ENCODE measurements around the gene GNA14. TPM values are rescaled to one million over a fixed set of nuclear protein-coding genes. Genes with fewer than 3 reads are reported as not detected.

The GNA14 gene
- polyA plus RNA-seq, 4 donors = 0.89 to 3.8 (median 1.7) TPM; not detected in 1

- WGBS, 3 donors = 91 to 97% (median 95%) methylated on average over 5 of the region's 5 CpGs
- FAIRE-seq (no peak), DNase-seq (no peak)
- Histone ChIP-seq H3K4me1 (ENCODE audit: control insufficient read depth in 3 of 3, insufficient read depth in 2 of 3, low read depth in 1 of 3, low read length in 2 of 3) (peaks cover 0 to 8% (median 0%) of the 10 kb centered on the region in 3 donors), H3K27ac (ENCODE audit: low read depth in 1 of 3, low read length in 2 of 3) (no peak overlapping the region), H3K36me3 (ENCODE audit: control insufficient read depth in 3 of 3, insufficient read depth in 2 of 3, low read depth in 1 of 3, low read length in 3 of 3) (no peaks in the 10 kb centered on the region), H3K4me3 (ENCODE audit: low read depth in 1 of 3, low read length in 3 of 3) (no peak overlapping the region), H3K9me3 (ENCODE audit: control insufficient read depth in 2 of 2, insufficient read depth in 1 of 2, low read depth in 1 of 2, low read length in 1 of 2) (no peaks in the 10 kb centered on the region), H3K27me3 (ENCODE audit: control insufficient read depth in 3 of 3, insufficient read depth in 3 of 3, low read length in 3 of 3) (peaks cover 0 to 2% (median 0%) of the 10 kb centered on the region in 3 donors)
These were observed 115.5 kb downstream of the GNA14 start for GRCh38 chr9:77532607-77533006.

- FAIRE-seq = no peak
- Histone ChIP-seq H3K36me3 (ENCODE audit: control insufficient read depth in 3 of 3, insufficient read depth in 2 of 3, low read depth in 1 of 3, low read length in 3 of 3) (no peaks in the 10 kb centered on the region), H3K27me3 (ENCODE audit: control insufficient read depth in 3 of 3, insufficient read depth in 3 of 3, low read length in 3 of 3) (peaks cover 0 to 2% (median 0%) of the 10 kb centered on the region in 3 donors), H3K9me3 (ENCODE audit: control insufficient read depth in 2 of 2, insufficient read depth in 1 of 2, low read depth in 1 of 2, low read length in 1 of 2) (no peaks in the 10 kb centered on the region), H3K27ac (ENCODE audit: low read depth in 1 of 3, low read length in 2 of 3) (no peak overlapping the region), H3K4me3 (ENCODE audit: low read depth in 1 of 3, low read length in 3 of 3) (no peak overlapping the region), H3K4me1 (ENCODE audit: control insufficient read depth in 3 of 3, insufficient read depth in 2 of 3, low read depth in 1 of 3, low read length in 2 of 3) (peaks cover 0 to 8% (median 0%) of the 10 kb centered on the region in 3 donors)
- no peak for DNase-seq
- WGBS, 3 donors = 71 to 94% (median 83%) methylated on average over 4 of the region's 4 CpGs
These were observed 116.7 kb downstream of the GNA14 start for GRCh38 chr9:77531400-77531799.

GRCh38 chr9:77523891-77524290 lies 124.2 kb downstream of the GNA14 start:
- WGBS, 3 donors = 17 to 46% (median 30%) methylated on average over 2 of the region's 2 CpGs
- peak; percentile 73 to 74 for DNase-seq
- FAIRE-seq = peak; percentile 36

GRCh38 chr9:77521091-77521490 lies 127.0 kb downstream of the GNA14 start:
- DNase-seq (no peak), FAIRE-seq (no peak)
- H3K27ac ChIP-seq (ENCODE audit: low read depth in 1 of 3, low read length in 2 of 3) = no peak overlapping the region
- H3K27me3 ChIP-seq (ENCODE audit: control insufficient read depth in 3 of 3, insufficient read depth in 3 of 3, low read length in 3 of 3) = no peaks in the 10 kb centered on the region
- WGBS, 3 donors = 47 to 63% (median 60%) methylated on average over 3 of the region's 3 CpGs
- H3K36me3 ChIP-seq (ENCODE audit: control insufficient read depth in 3 of 3, insufficient read depth in 2 of 3, low read depth in 1 of 3, low read length in 3 of 3) = no peaks in the 10 kb centered on the region
- no peaks in the 10 kb centered on the region for H3K9me3 ChIP-seq (ENCODE audit: control insufficient read depth in 2 of 2, insufficient read depth in 1 of 2, low read depth in 1 of 2, low read length in 1 of 2)
- H3K4me1 ChIP-seq (ENCODE audit: control insufficient read depth in 3 of 3, insufficient read depth in 2 of 3, low read depth in 1 of 3, low read length in 2 of 3) = peaks cover 0 to 8% (median 2%) of the 10 kb centered on the region in 3 donors
- H3K4me3 ChIP-seq (ENCODE audit: low read depth in 1 of 3, low read length in 3 of 3) = no peak overlapping the region

More at GRCh38 chr9:77523891-77524290, 124.2 kb downstream of the GNA14 start:
- H3K27ac ChIP-seq (ENCODE audit: low read depth in 1 of 3, low read length in 2 of 3) = peak overlapping the region in 2 of 3 donors; percentile 16 to 48
- H3K36me3 ChIP-seq (ENCODE audit: control insufficient read depth in 3 of 3, insufficient read depth in 2 of 3, low read depth in 1 of 3, low read length in 3 of 3) = no peaks in the 10 kb centered on the region
- H3K9me3 ChIP-seq (ENCODE audit: control insufficient read depth in 2 of 2, insufficient read depth in 1 of 2, low read depth in 1 of 2, low read length in 1 of 2) = no peaks in the 10 kb centered on the region
- peaks cover 0 to 8% (median 2%) of the 10 kb centered on the region in 3 donors for H3K4me1 ChIP-seq (ENCODE audit: control insufficient read depth in 3 of 3, insufficient read depth in 2 of 3, low read depth in 1 of 3, low read length in 2 of 3)
- peaks cover 0 to 1% (median 0%) of the 10 kb centered on the region in 3 donors for H3K27me3 ChIP-seq (ENCODE audit: control insufficient read depth in 3 of 3, insufficient read depth in 3 of 3, low read length in 3 of 3)
- no peak overlapping the region for H3K4me3 ChIP-seq (ENCODE audit: low read depth in 1 of 3, low read length in 3 of 3)

GRCh38 chr9:77518688-77519087 lies 129.4 kb downstream of the GNA14 start:
- H3K4me3 ChIP-seq (ENCODE audit: low read depth in 1 of 3, low read length in 3 of 3) = no peak overlapping the region
- no peak overlapping the region for H3K27ac ChIP-seq (ENCODE audit: low read depth in 1 of 3, low read length in 2 of 3)
- DNase-seq = no peak
- FAIRE-seq = no peak
- H3K4me1 ChIP-seq (ENCODE audit: control insufficient read depth in 3 of 3, insufficient read depth in 2 of 3, low read depth in 1 of 3, low read length in 2 of 3) = peaks cover 0 to 7% (median 2%) of the 10 kb centered on the region in 3 donors
- H3K27me3 ChIP-seq (ENCODE audit: control insufficient read depth in 3 of 3, insufficient read depth in 3 of 3, low read length in 3 of 3) = no peaks in the 10 kb centered on the region
- H3K36me3 ChIP-seq (ENCODE audit: control insufficient read depth in 3 of 3, insufficient read depth in 2 of 3, low read depth in 1 of 3, low read length in 3 of 3) = no peaks in the 10 kb centered on the region
- H3K9me3 ChIP-seq (ENCODE audit: control insufficient read depth in 2 of 2, insufficient read depth in 1 of 2, low read depth in 1 of 2, low read length in 1 of 2) = no peaks in the 10 kb centered on the region
- 52 to 79% (median 61%) methylated on average over 1 of the region's 1 CpG for WGBS, 3 donors

GRCh38 chr9:77516781-77517180 lies 131.3 kb downstream of the GNA14 start:
- H3K36me3 ChIP-seq (ENCODE audit: control insufficient read depth in 3 of 3, insufficient read depth in 2 of 3, low read depth in 1 of 3, low read length in 3 of 3) = no peaks in the 10 kb centered on the region
- no peaks in the 10 kb centered on the region for H3K27me3 ChIP-seq (ENCODE audit: control insufficient read depth in 3 of 3, insufficient read depth in 3 of 3, low read length in 3 of 3)
- FAIRE-seq (no peak), DNase-seq (no peak)
- no peak overlapping the region for H3K27ac ChIP-seq (ENCODE audit: low read depth in 1 of 3, low read length in 2 of 3)
- H3K4me3 ChIP-seq (ENCODE audit: low read depth in 1 of 3, low read length in 3 of 3) = no peak overlapping the region
- no peaks in the 10 kb centered on the region for H3K9me3 ChIP-seq (ENCODE audit: control insufficient read depth in 2 of 2, insufficient read depth in 1 of 2, low read depth in 1 of 2, low read length in 1 of 2)
- H3K4me1 ChIP-seq (ENCODE audit: control insufficient read depth in 3 of 3, insufficient read depth in 2 of 3, low read depth in 1 of 3, low read length in 2 of 3) = no peaks in the 10 kb centered on the region
- WGBS, 3 donors = 61 to 66% (median 62%) methylated on average over 6 of the region's 6 CpGs

GRCh38 chr9:77514886-77515711 lies 133.0 kb downstream of the GNA14 start:
- FAIRE-seq (no peak), DNase-seq (no peak)
- H3K36me3 ChIP-seq (ENCODE audit: control insufficient read depth in 3 of 3, insufficient read depth in 2 of 3, low read depth in 1 of 3, low read length in 3 of 3) = no peaks in the 10 kb centered on the region
- H3K27ac ChIP-seq (ENCODE audit: low read depth in 1 of 3, low read length in 2 of 3) = peak overlapping the region in 1 of 3 donors; percentile 15
- WGBS, 3 donors = 51 to 77% (median 59%) methylated on average over 9 of the region's 9 CpGs
- no peaks in the 10 kb centered on the region for H3K9me3 ChIP-seq (ENCODE audit: control insufficient read depth in 2 of 2, insufficient read depth in 1 of 2, low read depth in 1 of 2, low read length in 1 of 2)
- no peak overlapping the region for H3K4me3 ChIP-seq (ENCODE audit: low read depth in 1 of 3, low read length in 3 of 3)
- H3K27me3 ChIP-seq (ENCODE audit: control insufficient read depth in 3 of 3, insufficient read depth in 3 of 3, low read length in 3 of 3) = no peaks in the 10 kb centered on the region
- no peaks in the 10 kb centered on the region for H3K4me1 ChIP-seq (ENCODE audit: control insufficient read depth in 3 of 3, insufficient read depth in 2 of 3, low read depth in 1 of 3, low read length in 2 of 3)

GRCh38 chr9:77513457-77513856 lies 134.7 kb downstream of the GNA14 start:
- DNase-seq (no peak), FAIRE-seq (no peak)
- H3K4me1 ChIP-seq (ENCODE audit: control insufficient read depth in 3 of 3, insufficient read depth in 2 of 3, low read depth in 1 of 3, low read length in 2 of 3) = no peaks in the 10 kb centered on the region
- H3K4me3 ChIP-seq (ENCODE audit: low read depth in 1 of 3, low read length in 3 of 3) = no peak overlapping the region
- no peaks in the 10 kb centered on the region for H3K9me3 ChIP-seq (ENCODE audit: control insufficient read depth in 2 of 2, insufficient read depth in 1 of 2, low read depth in 1 of 2, low read length in 1 of 2)
- H3K36me3 ChIP-seq (ENCODE audit: control insufficient read depth in 3 of 3, insufficient read depth in 2 of 3, low read depth in 1 of 3, low read length in 3 of 3) = no peaks in the 10 kb centered on the region
- H3K27ac ChIP-seq (ENCODE audit: low read depth in 1 of 3, low read length in 2 of 3) = no peak overlapping the region
- no peaks in the 10 kb centered on the region for H3K27me3 ChIP-seq (ENCODE audit: control insufficient read depth in 3 of 3, insufficient read depth in 3 of 3, low read length in 3 of 3)
- WGBS, 3 donors = 88 to 94% (median 92%) methylated on average over 5 of the region's 5 CpGs

Measured in small intestine (tissue), 7 donors.